Loucy (cell line): Measurements from ENCODE around the gene FBLN7.
"Not testable (repeated sequence)": the region's sequence is repeated elsewhere in the genome, so short reads cannot be mapped to it uniquely, and the experiment has no call there.

Experiments used
- H2AFZ ChIP-seq: fragments of 200-600 bp; sonication (generic); 2 replicates; pipeline ENCODE4 v1.6.0; 2016; ENCODE audit warnings: antibody characterized with exemption, mild to moderate bottlenecking, low read length, moderate library complexity
- H3F3A ChIP-seq: fragments of 200-600 bp; 2 replicates; pipeline ENCODE4 v1.6.0; 2016; ENCODE audit warnings: antibody characterized with exemption, low read depth, mild to moderate bottlenecking
- H3K27me3 ChIP-seq: fragments of 200-600 bp; sonication (generic); 2 replicates; pipeline ENCODE4 v1.6.1; 2014; ENCODE audit warnings: low read length, mild to moderate bottlenecking; ENCODE audit not compliant: insufficient read depth, poor library complexity, severe bottlenecking
- H3K36me3 ChIP-seq: fragments of 200-600 bp; sonication (generic); 2 replicates; pipeline ENCODE4 v1.6.1; 2016; ENCODE audit warnings: low read length; ENCODE audit not compliant: insufficient read depth
- H3K4me1 ChIP-seq: fragments of 200-600 bp; sonication (generic); 2 replicates; pipeline ENCODE4 v1.5.1; 2014; ENCODE audit warnings: low read length, mild to moderate bottlenecking; ENCODE audit not compliant: insufficient read depth, poor library complexity, severe bottlenecking
- H3K4me2 ChIP-seq: fragments of 200-600 bp; sonication (generic); 2 replicates; pipeline ENCODE4 v1.6.0; 2014; ENCODE audit warnings: antibody characterized with exemption, low read length, low read depth, mild to moderate bottlenecking; ENCODE audit not compliant: poor library complexity, severe bottlenecking
- H3K4me3 ChIP-seq: fragments of 200-600 bp; sonication (generic); 2 replicates; pipeline ENCODE4 v1.5.1; 2014; ENCODE audit warnings: low read length, mild to moderate bottlenecking, mixed read lengths; ENCODE audit not compliant: poor library complexity, severe bottlenecking
- H3K79me2 ChIP-seq: fragments of 200-600 bp; sonication (generic); 2 replicates; pipeline ENCODE4 v1.6.1; 2014; ENCODE audit warnings: low read length; ENCODE audit not compliant: insufficient read depth
- H3K9ac ChIP-seq: fragments of 200-600 bp; sonication (generic); 2 replicates; pipeline ENCODE4 v1.6.0; 2014; ENCODE audit warnings: mild to moderate bottlenecking, low read depth, low read length, moderate library complexity; ENCODE audit not compliant: poor library complexity, severe bottlenecking
- H3K9me2 ChIP-seq: fragments of 200-600 bp; sonication (generic); replicated peaks from 2 replicates; pipeline ENCODE4 v1.6.1; 2016; ENCODE audit warnings: low read depth, low read length, mixed read lengths
- H3K9me3 ChIP-seq: fragments of 200-600 bp; sonication (generic); 2 replicates; pipeline ENCODE4 v1.6.1; 2014; ENCODE audit warnings: mild to moderate bottlenecking, antibody characterized with exemption, low read length, low read depth; ENCODE audit not compliant: insufficient read depth
- H4K20me1 ChIP-seq: fragments of 200-600 bp; sonication (generic); 2 replicates; pipeline ENCODE4 v1.6.0; 2014; ENCODE audit warnings: antibody characterized with exemption, low read length, mild to moderate bottlenecking; ENCODE audit not compliant: insufficient read depth, poor library complexity, severe bottlenecking
- EZH2phosphoT487 ChIP-seq: fragments of 200-600 bp; IDR thresholded peaks from 2 replicates; pipeline ENCODE4 v1.6.1; 2018; ENCODE audit warnings: antibody characterized with exemption, mild to moderate bottlenecking, moderate library complexity, borderline replicate concordance
- TF ChIP-seq, protein P1 (sequence below): fragments of 200-600 bp; sonication (generic); conservative IDR thresholded peaks from 2 replicates; pipeline ENCODE4 v1.5.1; 2014; ENCODE audit warnings: mild to moderate bottlenecking, antibody characterized with exemption, low read length

Gene FBLN7

DNA sequence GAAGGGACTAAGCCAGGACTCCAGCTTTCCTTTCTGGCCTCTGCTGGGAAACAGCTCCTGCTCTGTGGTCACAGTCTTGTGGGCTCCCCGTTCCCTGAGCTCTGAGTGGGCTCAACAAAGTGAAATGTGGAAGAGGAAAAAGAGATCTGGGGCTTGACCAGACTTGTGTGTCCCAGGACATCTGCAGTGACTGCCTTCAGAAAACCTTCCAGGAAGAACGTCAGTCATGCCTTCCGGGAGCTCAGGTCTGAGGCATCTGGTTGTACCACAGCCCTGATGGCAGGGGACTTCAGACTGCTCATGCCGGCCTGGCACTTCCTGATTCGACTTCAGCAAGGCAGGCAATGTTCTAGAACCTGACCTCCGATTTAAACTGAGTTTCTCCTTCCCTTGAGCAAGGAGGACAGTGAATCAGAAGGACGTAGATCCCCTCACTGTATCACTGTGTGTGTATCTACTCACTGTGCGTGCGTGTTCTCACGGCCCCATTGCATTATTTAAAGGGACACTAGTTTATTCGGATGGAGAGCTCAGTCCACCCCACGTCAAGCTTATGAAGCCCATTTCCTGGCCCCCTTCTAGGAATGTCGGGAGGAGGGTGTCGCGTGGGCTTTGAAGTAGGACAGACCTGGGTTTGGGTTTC lies 548 bp upstream of the FBLN7 start:
- no peaks in the 10 kb centered on the region for H3K9me2 ChIP-seq
- TF ChIP-seq EZH2phosphoT487: no peak
- no peaks in the 10 kb centered on the region for H3F3A ChIP-seq
- peaks cover 1% of the 10 kb centered on the region for H3K4me1 ChIP-seq
- H3K79me2 ChIP-seq: no peaks in the 10 kb centered on the region
- H3K4me3 ChIP-seq: no peak overlapping the region
- no peak overlapping the region for H3K9ac ChIP-seq
- no peaks in the 10 kb centered on the region for H3K36me3 ChIP-seq
- H3K27me3 ChIP-seq: no peaks in the 10 kb centered on the region
- no peaks in the 10 kb centered on the region for H3K9me3 ChIP-seq
- H4K20me1 ChIP-seq: no peaks in the 10 kb centered on the region
- no peak overlapping the region for H2AFZ ChIP-seq
- no peak overlapping the region for H3K4me2 ChIP-seq

DNA sequence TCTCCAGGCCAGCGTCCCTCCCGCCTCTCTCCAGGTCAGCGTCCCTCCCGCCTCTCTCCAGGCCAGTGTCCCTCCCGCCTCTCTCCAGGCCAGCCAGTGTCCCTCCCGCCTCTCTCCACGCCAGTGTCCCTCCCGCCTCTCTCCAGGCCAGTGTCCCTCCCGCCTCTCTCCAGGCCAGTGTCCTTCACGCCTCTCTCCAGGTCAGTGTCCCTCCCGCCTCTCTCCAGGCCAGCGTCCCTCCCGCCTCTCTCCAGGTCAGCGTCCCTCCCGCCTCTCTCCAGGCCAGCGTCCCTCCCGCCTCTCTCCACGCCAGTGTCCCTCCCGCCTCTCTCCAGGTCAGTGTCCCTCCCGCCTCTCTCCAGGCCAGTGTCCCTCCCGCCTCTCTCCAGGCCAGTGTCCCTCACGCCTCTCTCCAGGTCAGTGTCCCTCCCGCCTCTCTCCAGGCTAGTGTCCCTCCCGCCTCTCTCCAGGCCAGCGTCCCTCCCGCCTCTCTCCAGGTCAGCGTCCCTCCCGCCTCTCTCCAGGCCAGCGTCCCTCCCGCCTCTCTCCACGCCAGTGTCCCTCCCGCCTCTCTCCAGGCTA lies 939 bp downstream of the FBLN7 start:
- H3K4me3 ChIP-seq, H3K9me2 ChIP-seq, H3K9ac ChIP-seq, H3K9me3 ChIP-seq, H3K27me3 ChIP-seq, H3K79me2 ChIP-seq, H4K20me1 ChIP-seq, H3K4me1 ChIP-seq, H3K4me2 ChIP-seq, H2AFZ ChIP-seq, H3F3A ChIP-seq, H3K36me3 ChIP-seq: not testable (repeated sequence)

DNA sequence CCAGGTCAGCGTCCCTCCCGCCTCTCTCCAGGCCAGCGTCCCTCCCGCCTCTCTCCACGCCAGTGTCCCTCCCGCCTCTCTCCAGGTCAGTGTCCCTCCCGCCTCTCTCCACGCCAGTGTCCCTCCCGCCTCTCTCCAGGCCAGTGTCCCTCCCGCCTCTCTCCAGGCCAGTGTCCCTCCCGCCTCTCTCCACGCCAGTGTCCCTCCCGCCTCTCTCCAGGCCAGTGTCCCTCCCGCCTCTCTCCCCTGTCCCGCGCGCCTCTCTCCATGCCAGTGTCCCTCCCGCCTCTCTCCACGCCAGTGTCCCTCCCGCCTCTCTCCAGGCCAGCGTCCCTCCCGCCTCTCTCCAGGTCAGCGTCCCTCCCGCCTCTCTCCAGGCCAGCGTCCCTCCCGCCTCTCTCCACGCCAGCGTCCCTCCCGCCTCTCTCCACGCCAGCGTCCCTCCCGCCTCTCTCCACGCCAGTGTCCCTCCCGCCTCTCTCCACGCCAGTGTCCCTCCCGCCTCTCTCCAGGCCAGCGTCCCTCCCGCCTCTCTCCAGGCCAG lies 1.5 kb downstream of the FBLN7 start:
- H3K4me3 ChIP-seq, H3K9me3 ChIP-seq, H3K4me2 ChIP-seq, H3K79me2 ChIP-seq, H3K27me3 ChIP-seq, H3K36me3 ChIP-seq, H3F3A ChIP-seq, H4K20me1 ChIP-seq, H3K9me2 ChIP-seq, H2AFZ ChIP-seq, H3K4me1 ChIP-seq, H3K9ac ChIP-seq: not testable (repeated sequence)

DNA sequence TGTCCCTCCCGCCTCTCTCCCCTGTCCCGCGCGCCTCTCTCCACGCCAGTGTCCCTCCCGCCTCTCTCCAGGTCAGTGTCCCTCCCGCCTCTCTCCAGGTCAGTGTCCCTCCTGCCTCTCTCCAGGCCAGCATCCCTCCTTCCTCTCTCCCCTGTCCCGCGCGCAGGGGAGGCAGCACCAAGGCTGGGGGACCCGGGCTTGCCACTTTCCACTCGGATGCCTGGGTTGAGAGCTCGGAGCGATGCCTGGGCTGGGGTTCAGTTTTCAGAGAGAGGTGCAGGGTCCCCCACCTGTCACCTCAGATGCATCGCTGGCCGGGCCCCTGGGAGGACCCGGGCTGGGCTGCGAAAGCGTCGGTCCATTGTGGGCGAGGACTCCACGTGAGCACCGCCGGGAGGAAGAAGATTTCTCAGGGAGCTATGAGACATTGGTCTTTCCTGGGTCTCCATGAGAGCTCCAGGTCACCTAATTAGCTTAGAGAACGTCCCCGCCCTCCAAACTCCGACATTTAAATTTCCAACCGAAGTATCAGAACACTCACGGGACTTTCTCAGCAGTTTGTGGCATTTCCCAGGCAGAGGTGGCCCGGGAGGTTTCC lies 2.1 kb downstream of the FBLN7 start:
- no peaks in the 10 kb centered on the region for H3K9me3 ChIP-seq
- TF ChIP-seq, protein P1, sequence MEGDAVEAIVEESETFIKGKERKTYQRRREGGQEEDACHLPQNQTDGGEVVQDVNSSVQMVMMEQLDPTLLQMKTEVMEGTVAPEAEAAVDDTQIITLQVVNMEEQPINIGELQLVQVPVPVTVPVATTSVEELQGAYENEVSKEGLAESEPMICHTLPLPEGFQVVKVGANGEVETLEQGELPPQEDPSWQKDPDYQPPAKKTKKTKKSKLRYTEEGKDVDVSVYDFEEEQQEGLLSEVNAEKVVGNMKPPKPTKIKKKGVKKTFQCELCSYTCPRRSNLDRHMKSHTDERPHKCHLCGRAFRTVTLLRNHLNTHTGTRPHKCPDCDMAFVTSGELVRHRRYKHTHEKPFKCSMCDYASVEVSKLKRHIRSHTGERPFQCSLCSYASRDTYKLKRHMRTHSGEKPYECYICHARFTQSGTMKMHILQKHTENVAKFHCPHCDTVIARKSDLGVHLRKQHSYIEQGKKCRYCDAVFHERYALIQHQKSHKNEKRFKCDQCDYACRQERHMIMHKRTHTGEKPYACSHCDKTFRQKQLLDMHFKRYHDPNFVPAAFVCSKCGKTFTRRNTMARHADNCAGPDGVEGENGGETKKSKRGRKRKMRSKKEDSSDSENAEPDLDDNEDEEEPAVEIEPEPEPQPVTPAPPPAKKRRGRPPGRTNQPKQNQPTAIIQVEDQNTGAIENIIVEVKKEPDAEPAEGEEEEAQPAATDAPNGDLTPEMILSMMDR: no peak
- TF ChIP-seq EZH2phosphoT487: no peak
- H2AFZ ChIP-seq: no peak overlapping the region
- no peaks in the 10 kb centered on the region for H3F3A ChIP-seq
- no peaks in the 10 kb centered on the region for H3K79me2 ChIP-seq
- H3K27me3 ChIP-seq: no peaks in the 10 kb centered on the region
- no peaks in the 10 kb centered on the region for H3K4me1 ChIP-seq
- no peaks in the 10 kb centered on the region for H3K36me3 ChIP-seq
- no peaks in the 10 kb centered on the region for H4K20me1 ChIP-seq
- H3K4me2 ChIP-seq: no peak overlapping the region
- no peak overlapping the region for H3K4me3 ChIP-seq
- no peaks in the 10 kb centered on the region for H3K9me2 ChIP-seq
- no peak overlapping the region for H3K9ac ChIP-seq
